Osteocyte (in vitro differentiated cells): ENCODE data around the gene NLRP2B. TPM values are rescaled to one million over a fixed set of nuclear protein-coding genes. Genes with fewer than 3 reads are reported as not detected.

Experiments
- DNase-seq: peaks from one replicate; pipeline ENCODE4 v3.0.0; 2021; ENCODE audit warnings: mixed read lengths; ENCODE audit not compliant: unreplicated experiment; ENCODE audit errors: extremely low spot score
- H3K27ac Mint-ChIP-seq: one replicate; pipeline ENCODE4 v1.8.0; 2021; ENCODE audit warnings: mild to moderate bottlenecking, mixed read lengths; ENCODE audit not compliant: unreplicated experiment
- H3K27me3 Mint-ChIP-seq: one replicate; pipeline ENCODE4 v1.8.0; 2021; ENCODE audit warnings: mixed read lengths; ENCODE audit not compliant: unreplicated experiment
- H3K36me3 Mint-ChIP-seq: one replicate; pipeline ENCODE4 v1.8.0; 2021; ENCODE audit warnings: mixed read lengths; ENCODE audit not compliant: unreplicated experiment
- H3K4me1 Mint-ChIP-seq: one replicate; pipeline ENCODE4 v1.8.0; 2021; ENCODE audit warnings: mixed read lengths; ENCODE audit not compliant: unreplicated experiment
- H3K4me3 Mint-ChIP-seq: one replicate; pipeline ENCODE4 v1.8.0; 2021; ENCODE audit warnings: mild to moderate bottlenecking, moderate library complexity, mixed read lengths; ENCODE audit not compliant: unreplicated experiment
- H3K9me3 Mint-ChIP-seq: one replicate; pipeline ENCODE4 v1.8.0; 2021; ENCODE audit warnings: mixed read lengths; ENCODE audit not compliant: unreplicated experiment
- total RNA-seq: library from RNA; stranded (reverse); gene quantifications from 2 replicates; pipeline ENCODE4 v1.2.1, GENCODE V29; 2021
- TF ChIP-seq, protein P1 (sequence below): fragments of 200-600 bp; sonication (generic); IDR thresholded peaks from 2 replicates; pipeline ENCODE4 v1.5.0; 2021; ENCODE audit warnings: antibody characterized with exemption, mild to moderate bottlenecking, moderate library complexity

NLRP2B gene
- total RNA-seq, 1 donor from 2014 or later, result not detected

GRCh38 chrX:57675320-57675719 is 4.7 kb downstream of the NLRP2B start:
- no peaks in the 10 kb centered on the region for H3K36me3 Mint-ChIP-seq
- H3K4me1 Mint-ChIP-seq, result no peaks in the 10 kb centered on the region
- TF ChIP-seq, protein P1, sequence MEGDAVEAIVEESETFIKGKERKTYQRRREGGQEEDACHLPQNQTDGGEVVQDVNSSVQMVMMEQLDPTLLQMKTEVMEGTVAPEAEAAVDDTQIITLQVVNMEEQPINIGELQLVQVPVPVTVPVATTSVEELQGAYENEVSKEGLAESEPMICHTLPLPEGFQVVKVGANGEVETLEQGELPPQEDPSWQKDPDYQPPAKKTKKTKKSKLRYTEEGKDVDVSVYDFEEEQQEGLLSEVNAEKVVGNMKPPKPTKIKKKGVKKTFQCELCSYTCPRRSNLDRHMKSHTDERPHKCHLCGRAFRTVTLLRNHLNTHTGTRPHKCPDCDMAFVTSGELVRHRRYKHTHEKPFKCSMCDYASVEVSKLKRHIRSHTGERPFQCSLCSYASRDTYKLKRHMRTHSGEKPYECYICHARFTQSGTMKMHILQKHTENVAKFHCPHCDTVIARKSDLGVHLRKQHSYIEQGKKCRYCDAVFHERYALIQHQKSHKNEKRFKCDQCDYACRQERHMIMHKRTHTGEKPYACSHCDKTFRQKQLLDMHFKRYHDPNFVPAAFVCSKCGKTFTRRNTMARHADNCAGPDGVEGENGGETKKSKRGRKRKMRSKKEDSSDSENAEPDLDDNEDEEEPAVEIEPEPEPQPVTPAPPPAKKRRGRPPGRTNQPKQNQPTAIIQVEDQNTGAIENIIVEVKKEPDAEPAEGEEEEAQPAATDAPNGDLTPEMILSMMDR, result no peak
- peaks cover 36% of the 10 kb centered on the region for H3K9me3 Mint-ChIP-seq
- no peaks in the 10 kb centered on the region for H3K27me3 Mint-ChIP-seq
- no peak overlapping the region for H3K4me3 Mint-ChIP-seq
- no peak for DNase-seq
- H3K27ac Mint-ChIP-seq, result no peak overlapping the region

DNA sequence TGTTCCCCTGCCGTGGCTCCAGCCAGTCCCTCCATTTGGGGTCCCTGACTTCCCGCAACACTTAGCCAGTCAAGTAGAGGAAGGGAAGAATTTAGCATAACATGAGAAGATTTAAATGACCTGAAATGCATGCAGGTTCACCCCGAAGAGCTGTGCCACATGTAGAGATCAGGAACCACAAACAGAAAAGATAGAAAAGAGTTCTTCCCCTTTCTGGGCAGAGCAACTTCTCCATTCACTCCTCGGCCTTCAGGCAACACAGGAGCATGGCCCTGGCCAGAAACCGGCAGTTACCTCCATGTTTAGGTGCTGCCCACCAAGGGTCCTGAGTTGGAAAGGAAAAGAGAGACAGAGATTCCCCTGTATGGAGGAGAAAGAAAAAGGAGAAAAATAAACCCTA is 5.2 kb downstream of the NLRP2B start:
- no peak for DNase-seq
- TF ChIP-seq, protein P1, result no peak

DNA sequence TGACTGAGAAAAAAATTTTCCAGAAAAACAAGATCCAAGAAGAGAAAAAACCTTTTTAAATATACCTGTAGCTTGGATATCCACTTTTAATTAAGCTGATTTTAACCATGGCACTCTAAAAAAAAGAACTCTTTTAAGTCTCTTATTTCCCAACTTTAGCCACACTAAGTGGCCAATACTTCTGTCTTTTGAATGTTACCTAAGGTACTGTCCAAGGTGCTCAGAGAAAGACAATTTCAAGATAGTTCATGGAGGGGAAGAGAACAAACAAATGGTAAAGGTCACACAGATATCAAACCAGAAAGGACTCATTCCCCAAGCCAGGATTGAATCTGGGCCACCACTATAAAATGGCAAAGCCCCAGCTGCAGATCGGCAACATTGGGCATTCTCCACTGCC is 10.1 kb downstream of the NLRP2B start:
- peaks cover 34% of the 10 kb centered on the region for H3K9me3 Mint-ChIP-seq
- DNase-seq, result no peak
- H3K4me3 Mint-ChIP-seq, result no peak overlapping the region
- TF ChIP-seq, protein P1, result no peak
- H3K4me1 Mint-ChIP-seq, result no peaks in the 10 kb centered on the region
- H3K27me3 Mint-ChIP-seq, result no peaks in the 10 kb centered on the region
- H3K27ac Mint-ChIP-seq, result no peak overlapping the region
- H3K36me3 Mint-ChIP-seq, result no peaks in the 10 kb centered on the region

More for the DNA sequence above, 5.2 kb downstream of the NLRP2B start:
- H3K27ac Mint-ChIP-seq, result no peak overlapping the region
- H3K36me3 Mint-ChIP-seq, result no peaks in the 10 kb centered on the region
- peaks cover 31% of the 10 kb centered on the region for H3K9me3 Mint-ChIP-seq
- H3K4me1 Mint-ChIP-seq, result no peaks in the 10 kb centered on the region
- no peak overlapping the region for H3K4me3 Mint-ChIP-seq
- H3K27me3 Mint-ChIP-seq, result no peaks in the 10 kb centered on the region

DNA sequence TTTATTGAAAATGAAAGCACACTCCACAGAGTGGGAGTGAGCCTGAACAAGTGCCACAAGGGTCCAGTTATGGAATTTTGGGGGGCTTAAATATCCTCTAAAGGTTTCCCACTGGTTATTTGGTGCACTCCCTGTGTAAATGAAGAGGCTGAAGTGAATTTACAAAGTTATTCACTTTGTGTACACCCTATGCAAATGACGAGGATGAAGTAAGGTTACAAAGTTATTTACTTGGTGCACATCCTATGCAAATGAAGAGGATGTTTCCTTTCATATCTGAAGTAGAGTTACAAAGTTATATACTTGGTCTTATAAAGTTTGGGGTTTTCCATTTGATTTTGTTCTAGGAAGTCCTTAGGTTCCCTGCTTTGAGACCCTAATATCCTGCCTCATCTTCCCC is 13.1 kb downstream of the NLRP2B start:
- no peaks in the 10 kb centered on the region for H3K27me3 Mint-ChIP-seq
- TF ChIP-seq, protein P1, result no peak
- H3K36me3 Mint-ChIP-seq, result no peaks in the 10 kb centered on the region
- no peaks in the 10 kb centered on the region for H3K4me1 Mint-ChIP-seq
- DNase-seq, result no peak
- H3K9me3 Mint-ChIP-seq, result peaks cover 51% of the 10 kb centered on the region
- H3K4me3 Mint-ChIP-seq, result no peak overlapping the region
- H3K27ac Mint-ChIP-seq, result no peak overlapping the region

DNA sequence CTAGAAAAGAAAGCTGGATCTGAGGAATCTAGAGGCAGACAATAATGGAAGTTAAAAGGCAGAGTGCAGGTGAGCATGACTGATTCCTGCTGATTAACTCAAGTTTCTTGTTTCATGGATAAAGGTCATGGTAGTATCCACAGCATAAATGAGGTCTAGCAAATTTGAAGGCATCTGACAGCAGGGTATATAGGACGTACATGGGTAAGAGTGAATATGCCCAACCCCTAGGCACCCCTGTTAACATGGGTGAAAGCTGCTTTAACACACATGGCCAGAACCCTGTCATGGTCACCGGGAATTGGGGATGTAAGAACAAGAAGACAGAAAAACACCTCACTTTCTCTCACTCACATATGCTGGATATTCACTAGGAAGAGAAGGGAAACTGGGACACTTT is 25.0 kb downstream of the NLRP2B start:
- Mint-ChIP-seq H3K4me1 (no peaks in the 10 kb centered on the region), H3K4me3 (no peak overlapping the region), H3K9me3 (peaks cover 52% of the 10 kb centered on the region), H3K27ac (no peak overlapping the region), H3K27me3 (no peaks in the 10 kb centered on the region), H3K36me3 (no peaks in the 10 kb centered on the region)
- TF ChIP-seq, protein P1, result no peak
- DNase-seq, result no peak
